Activated CD8-positive, alpha-beta memory T cell treated with anti-CD3 and anti-CD28 coated beads for 48 hours (primary cell): ENCODE results near the gene POU5F1.
"Not testable (repeated sequence)": the region's sequence is repeated elsewhere in the genome, so short reads cannot be mapped to it uniquely, and the experiment has no call there.

Experiments
- DNase-seq, 3 experiments: peaks; one replicate each; pipeline ENCODE4 v3.0.0-alpha.2; 2020; ENCODE audit warnings: low read depth in 2 of 3, low spot score in 2 of 3

The POU5F1 gene

GRCh38 chr6:31169123-31169857 lies 1.2 kb downstream of the POU5F1 start:
- no peak for DNase-seq

DNA sequence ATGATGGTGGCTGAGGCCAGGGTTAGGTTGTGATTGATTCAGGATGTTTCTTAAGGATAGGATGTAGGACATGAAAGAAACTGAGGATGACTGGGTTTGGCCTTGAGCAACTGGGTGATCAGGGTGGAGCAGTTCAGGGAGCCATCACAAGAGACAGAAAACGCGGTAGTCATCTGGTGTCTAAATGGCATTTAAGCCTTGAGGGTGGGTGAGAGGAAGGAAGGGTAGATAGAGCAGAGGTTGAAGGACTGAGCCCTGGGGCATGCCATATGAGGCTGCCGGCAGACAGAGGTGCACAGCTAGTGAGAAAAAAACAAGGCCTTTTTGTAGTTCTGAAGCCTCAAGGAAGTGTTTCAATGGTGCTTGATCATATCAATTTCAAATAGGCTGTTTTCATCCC lies 1.9 kb downstream of the POU5F1 start:
- no peak for DNase-seq

GRCh38 chr6:31165986-31166385 lies 4.5 kb downstream of the POU5F1 start:
- no peak for DNase-seq

GRCh38 chr6:31165064-31165832 lies 5.2 kb downstream of the POU5F1 start:
- not testable (repeated sequence) for DNase-seq

DNA sequence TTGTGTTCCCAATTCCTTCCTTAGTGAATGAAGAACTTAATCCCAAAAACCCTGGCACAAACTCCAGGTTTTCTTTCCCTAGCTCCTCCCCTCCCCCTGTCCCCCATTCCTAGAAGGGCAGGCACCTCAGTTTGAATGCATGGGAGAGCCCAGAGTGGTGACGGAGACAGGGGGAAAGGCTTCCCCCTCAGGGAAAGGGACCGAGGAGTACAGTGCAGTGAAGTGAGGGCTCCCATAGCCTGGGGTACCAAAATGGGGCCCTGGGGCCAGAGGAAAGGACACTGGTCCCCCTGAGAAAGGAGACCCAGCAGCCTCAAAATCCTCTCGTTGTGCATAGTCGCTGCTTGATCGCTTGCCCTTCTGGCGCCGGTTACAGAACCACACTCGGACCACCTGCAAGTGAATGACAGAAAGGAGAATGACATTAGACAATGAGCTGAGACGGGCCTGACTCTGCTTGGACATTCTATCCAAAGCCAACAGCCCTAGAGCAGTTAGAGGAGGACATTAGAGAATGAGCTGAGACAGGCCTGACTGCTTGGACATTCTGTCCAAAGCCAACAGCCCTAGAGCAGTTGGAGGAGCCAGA lies 5.9 kb downstream of the POU5F1 start:
- DNase-seq: not testable (repeated sequence)

DNA sequence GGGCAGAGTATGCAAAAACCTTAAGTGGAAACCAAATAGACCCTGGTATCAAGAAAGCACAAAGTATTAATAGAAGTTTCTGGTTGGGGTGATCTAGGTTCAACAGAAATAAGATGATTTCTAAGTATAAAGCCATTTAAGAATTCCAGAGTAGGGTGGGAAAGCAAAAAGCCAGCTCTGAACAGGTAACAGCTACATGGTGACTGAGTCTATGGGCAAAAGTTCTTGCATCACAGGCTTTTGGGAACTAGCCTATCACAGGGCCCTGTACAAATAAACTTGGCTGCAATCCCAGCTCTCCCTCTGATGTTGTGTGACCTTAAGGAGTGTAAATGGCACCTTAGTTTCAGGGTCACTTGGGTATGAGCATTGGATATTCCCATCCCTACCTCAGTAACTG lies 6.6 kb downstream of the POU5F1 start:
- DNase-seq: no peak

DNA sequence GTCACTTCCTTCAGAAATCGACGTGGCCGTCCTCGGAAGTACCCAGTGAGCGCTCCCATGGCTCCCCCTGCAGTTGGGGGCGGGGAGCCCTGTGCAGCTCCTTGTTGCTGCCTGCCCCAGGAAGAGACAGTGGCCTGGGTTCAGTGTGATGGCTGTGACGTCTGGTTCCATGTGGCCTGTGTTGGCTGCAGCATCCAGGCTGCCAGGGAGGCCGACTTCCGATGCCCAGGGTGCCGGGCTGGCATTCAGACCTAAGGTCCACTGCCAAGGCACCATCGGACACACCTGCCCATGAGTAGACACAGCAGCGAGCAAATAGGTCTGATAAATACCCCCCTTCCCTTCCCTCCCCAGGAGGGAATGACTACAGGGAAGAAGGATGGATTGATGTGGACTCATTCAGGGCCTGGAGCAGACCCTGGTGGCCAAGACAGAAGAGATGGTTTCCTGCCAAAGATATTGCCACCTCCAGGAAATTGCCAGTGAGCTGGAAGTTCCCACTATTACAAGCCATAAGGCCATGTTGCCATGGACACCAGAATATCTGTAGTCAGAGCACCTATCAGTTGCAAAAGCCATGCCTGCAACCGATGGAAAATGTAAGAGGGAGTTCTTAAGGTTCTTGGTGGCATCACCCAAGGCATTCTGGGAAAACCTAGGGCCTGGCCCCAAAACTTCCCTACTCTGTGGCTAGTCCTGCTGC lies 7.9 kb downstream of the POU5F1 start:
- no peak for DNase-seq

DNA sequence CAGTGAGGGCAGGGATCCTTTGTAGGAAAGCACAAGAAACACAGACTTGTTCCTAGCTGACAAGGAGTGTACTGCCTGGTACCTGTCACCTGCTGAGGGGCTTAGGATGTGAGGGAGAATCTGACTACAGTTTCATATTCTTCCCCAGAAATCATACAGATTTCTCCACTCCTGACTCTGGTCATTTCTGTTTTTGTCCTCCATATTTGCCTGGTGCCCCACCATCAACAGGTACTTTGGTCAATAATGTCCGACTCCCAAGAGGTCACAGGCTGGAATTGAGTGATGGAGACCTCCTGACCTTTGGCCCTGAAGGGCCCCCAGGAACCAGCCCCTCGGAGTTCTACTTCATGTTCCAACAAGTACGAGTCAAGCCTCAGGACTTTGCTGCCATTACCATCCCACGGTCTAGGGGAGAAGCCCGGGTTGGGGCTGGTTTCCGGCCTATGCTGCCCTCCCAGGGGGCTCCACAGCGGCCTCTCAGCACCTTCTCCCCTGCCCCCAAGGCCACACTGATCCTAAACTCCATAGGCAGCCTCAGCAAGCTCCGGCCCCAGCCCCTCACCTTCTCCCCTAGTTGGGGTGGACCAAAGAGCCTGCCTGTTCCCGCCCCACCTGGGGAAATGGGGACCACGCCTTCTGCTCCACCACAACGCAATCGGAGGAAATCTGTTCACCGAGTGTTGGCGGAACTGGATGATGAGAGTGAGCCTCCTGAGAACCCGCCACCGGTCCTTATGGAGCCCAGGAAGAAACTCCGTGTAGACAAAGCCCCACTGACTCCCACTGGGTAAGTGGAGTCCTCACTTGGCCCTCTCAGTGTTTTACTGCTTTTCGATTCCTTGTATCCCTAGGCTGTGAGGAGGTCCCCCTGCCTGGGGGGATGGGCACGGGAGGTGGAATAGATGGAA lies 9.0 kb downstream of the POU5F1 start:
- no peak for DNase-seq

- DNase-seq: peak in 1 of 3 experiments; percentile 15
Observed at GRCh38 chr6:31158863-31159855, 11.3 kb downstream of the POU5F1 start.

- peak; percentile 89 to 97 (median 95) for DNase-seq
Observed at GRCh38 chr6:31158140-31158862, 12.2 kb downstream of the POU5F1 start, which contains the start of gene TCF19. Gene TCF19 (plus strand): TSS chr6:31158589. CDS start chr6:31159470, 881 bp downstream.

DNA sequence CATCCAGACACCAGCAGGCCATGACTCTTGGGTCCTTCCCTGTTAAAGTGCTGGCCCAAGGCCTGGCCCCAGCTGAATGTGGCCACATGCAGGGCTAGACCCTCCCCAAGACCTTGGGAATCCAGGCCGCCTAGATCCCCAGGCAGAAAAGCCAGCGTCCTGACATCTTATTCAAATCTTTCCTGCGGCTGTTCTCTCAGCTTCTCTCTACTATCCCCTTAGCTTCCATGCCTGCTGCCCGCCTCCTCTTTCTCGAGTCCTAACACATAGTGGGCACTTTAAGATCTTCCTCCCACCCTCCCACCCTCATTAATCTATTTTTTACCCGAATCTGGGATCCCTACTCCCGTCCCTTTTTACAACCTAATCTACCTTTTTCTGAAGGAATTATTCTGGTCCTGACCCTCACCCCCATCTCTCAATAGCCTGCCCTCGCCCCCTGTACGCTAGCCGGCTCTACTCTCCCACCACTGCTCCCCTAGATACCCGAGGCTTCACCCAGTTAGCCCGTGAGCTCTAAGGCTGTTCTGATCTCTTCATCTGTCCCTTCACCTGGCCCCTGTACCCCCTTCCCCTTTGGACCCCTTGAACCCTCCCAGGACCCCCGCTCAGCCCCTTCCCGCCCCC lies 12.9 kb downstream of the POU5F1 start, which contains the start of gene CCHCR1:
Gene CCHCR1 (minus strand): TSS at position 290 of the 627 bp plus-strand sequence. CDS start 202 bp downstream, at position 88.
- DNase-seq: no peak

GRCh38 chr6:31156641-31157040 lies 13.8 kb downstream of the POU5F1 start:
- no peak for DNase-seq

GRCh38 chr6:31154436-31154835 lies 16.0 kb downstream of the POU5F1 start:
- DNase-seq: no peak

DNA sequence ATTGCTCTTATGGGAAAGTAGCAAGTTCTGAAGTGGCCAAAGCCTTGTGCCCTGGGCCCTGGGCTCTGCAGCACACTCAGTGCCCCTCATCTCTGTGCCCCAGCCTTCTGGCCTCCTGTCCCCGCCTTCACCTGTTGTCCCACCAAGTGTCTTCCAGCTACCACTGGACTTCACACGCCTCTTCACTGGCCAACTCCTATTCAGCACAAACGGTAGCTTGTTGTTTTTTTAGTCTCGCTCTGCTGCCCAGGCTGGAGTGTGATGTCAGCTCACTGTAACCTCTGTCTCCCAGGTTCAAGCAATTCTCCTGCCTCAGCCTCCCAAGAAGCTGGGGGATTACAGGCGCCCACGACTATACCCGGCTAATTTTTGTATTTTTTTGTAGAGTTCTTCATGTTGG lies 17.7 kb downstream of the POU5F1 start:
- no peak for DNase-seq

DNA sequence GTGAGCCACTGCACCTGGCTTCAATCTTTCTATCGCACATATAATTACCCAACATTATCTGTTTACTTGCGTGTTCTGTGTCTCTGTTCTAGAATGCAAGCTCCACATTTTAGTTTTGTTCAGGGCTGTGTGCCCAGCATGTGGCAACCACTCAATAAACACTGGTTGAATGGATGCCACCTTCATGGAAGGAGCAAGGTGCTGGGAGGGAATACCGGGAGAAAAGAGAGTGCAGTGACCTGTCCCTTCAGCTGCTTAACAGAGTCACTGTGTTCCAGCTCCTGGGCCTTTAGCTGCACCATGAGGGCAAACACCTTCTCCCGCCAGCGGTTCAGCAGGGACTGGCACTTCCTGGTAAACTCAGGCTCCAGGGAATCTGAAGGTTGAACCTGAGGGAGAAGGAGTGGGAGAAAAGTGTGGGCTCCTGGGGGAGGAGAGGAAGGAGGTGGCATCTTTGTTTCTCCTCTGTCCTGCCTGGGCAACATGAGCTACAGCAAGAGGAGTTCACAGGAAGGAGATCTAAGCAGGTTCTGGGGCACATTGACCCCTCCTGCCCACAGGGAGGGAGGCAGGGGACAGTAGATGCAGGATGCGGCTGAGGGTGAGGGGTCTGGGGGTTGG lies 20.5 kb downstream of the POU5F1 start:
- DNase-seq: no peak

GRCh38 chr6:31145386-31145785 lies 25.1 kb downstream of the POU5F1 start:
- DNase-seq: no peak

GRCh38 chr6:31144970-31145340 lies 25.5 kb downstream of the POU5F1 start:
- DNase-seq: no peak
